Activated naive CD4-positive, alpha-beta T cell treated with anti-CD3 and anti-CD28 coated beads, Interleukin-2, amount 50 U/mL, for 16 hours (primary cell): ENCODE measurements around the gene SGCD.

Experiments used
- DNase-seq: peaks from one replicate; pipeline ENCODE4 v3.0.0-alpha.2; 2020

SGCD gene

GRCh38 chr5:156363861-156364260, 36.9 kb downstream of the SGCD start:
- DNase-seq, result no peak

GRCh38 chr5:156366521-156366920, 39.6 kb downstream of the SGCD start:
- no peak for DNase-seq

GRCh38 chr5:156367597-156367996, 40.6 kb downstream of the SGCD start:
- no peak for DNase-seq

GRCh38 chr5:156375895-156376495, 49.0 kb downstream of the SGCD start:
- no peak for DNase-seq

GRCh38 chr5:156376751-156377150, 49.8 kb downstream of the SGCD start:
- no peak for DNase-seq

GRCh38 chr5:156378159-156378558, 51.2 kb downstream of the SGCD start:
- no peak for DNase-seq

- DNase-seq, result no peak
These were observed 52.2 kb downstream of the SGCD start for GRCh38 chr5:156379206-156379605.

GRCh38 chr5:156380848-156381247, 53.9 kb downstream of the SGCD start:
- DNase-seq, result no peak

GRCh38 chr5:156383510-156384265, 56.7 kb downstream of the SGCD start:
- DNase-seq, result no peak

- no peak for DNase-seq
These were observed 58.5 kb downstream of the SGCD start for GRCh38 chr5:156385416-156385815.

GRCh38 chr5:156386976-156387375, 60.0 kb downstream of the SGCD start:
- no peak for DNase-seq

- no peak for DNase-seq
These were observed 60.4 kb downstream of the SGCD start for GRCh38 chr5:156387391-156387790.

GRCh38 chr5:156388233-156388632, 61.3 kb downstream of the SGCD start:
- no peak for DNase-seq

- DNase-seq, result no peak
These were observed 64.2 kb downstream of the SGCD start for GRCh38 chr5:156391139-156391538.

GRCh38 chr5:156393980-156394379, 67.0 kb downstream of the SGCD start:
- DNase-seq, result no peak

- no peak for DNase-seq
These were observed 67.8 kb downstream of the SGCD start for GRCh38 chr5:156394642-156395305.

GRCh38 chr5:156395306-156395675, 68.3 kb downstream of the SGCD start:
- DNase-seq, result no peak

- no peak for DNase-seq
These were observed 69.3 kb downstream of the SGCD start for GRCh38 chr5:156396063-156396829.

- DNase-seq, result no peak
These were observed 69.8 kb downstream of the SGCD start for GRCh38 chr5:156396830-156397081.

GRCh38 chr5:156399323-156399722, 72.4 kb downstream of the SGCD start:
- DNase-seq, result no peak

GRCh38 chr5:156400231-156400986, 73.4 kb downstream of the SGCD start:
- DNase-seq, result no peak

GRCh38 chr5:156401804-156402203, 74.8 kb downstream of the SGCD start:
- DNase-seq, result no peak

GRCh38 chr5:156402387-156402921, 75.5 kb downstream of the SGCD start:
- peak; percentile 14 for DNase-seq
